Ascending aorta (tissue), 2 donors: Measurements from ENCODE around the gene TRIM2. TPM values are rescaled to one million over a fixed set of nuclear protein-coding genes. Genes with fewer than 3 reads are reported as not detected.

Experiments used
- DNase-seq, 2 donors: peaks; one replicate each; pipeline ENCODE4 v3.0.0-alpha.2; 2019; ENCODE audit warnings: low spot score in 2 of 2
- H3K27ac ChIP-seq, 2 donors: fragments of 200-600 bp; sonication (generic); one replicate each; pipeline ENCODE4 v1.5.1; 2016 to 2017; ENCODE audit warnings: mild to moderate bottlenecking in 1 of 2
- H3K27me3 ChIP-seq: fragments of 200-600 bp; sonication (generic); one replicate; pipeline ENCODE4 v1.5.1; 2017
- H3K36me3 ChIP-seq, 2 donors: fragments of 200-600 bp; sonication (generic); one replicate each; pipeline ENCODE4 v1.5.1; 2016
- H3K4me1 ChIP-seq, 2 donors: fragments of 200-600 bp; sonication (generic); one replicate each; pipeline ENCODE4 v1.5.1; 2016 to 2017; ENCODE audit warnings: mild to moderate bottlenecking in 1 of 2
- H3K4me3 ChIP-seq, 2 donors: fragments of 200-600 bp; sonication (generic); one replicate each; pipeline ENCODE4 v1.5.1; 2016 to 2017; ENCODE audit warnings: mild to moderate bottlenecking in 1 of 2
- H3K9me3 ChIP-seq, 2 donors: fragments of 200-600 bp; sonication (generic); one replicate each; pipeline ENCODE4 v1.5.1; 2016
- CTCF ChIP-seq, 3 experiments: fragments of 200-600 bp in 2 of 3; fragments of 450-650 bp in 1 of 3; sonication (generic) in 2 of 3; IDR thresholded peaks; one replicate each; pipeline ENCODE4 v1.5.1; 2016 to 2019; ENCODE audit warnings: antibody characterized with exemption in 3 of 3, mild to moderate bottlenecking in 1 of 3, moderate library complexity in 1 of 3
- intact Hi-C: fragments of 100-400 bp; cut with DNase I; formaldehyde crosslinking; loops from one replicate; pipeline ENCODE4 v1.15.1; 2023
- total RNA-seq: library from RNA; depleted of rRNA; stranded (reverse); fragments of >200 nt; gene quantifications from one replicate; pipeline ENCODE4 v1.1.0, GENCODE V29; 2016

Gene TRIM2
- 33.3 TPM for total RNA-seq

DNA sequence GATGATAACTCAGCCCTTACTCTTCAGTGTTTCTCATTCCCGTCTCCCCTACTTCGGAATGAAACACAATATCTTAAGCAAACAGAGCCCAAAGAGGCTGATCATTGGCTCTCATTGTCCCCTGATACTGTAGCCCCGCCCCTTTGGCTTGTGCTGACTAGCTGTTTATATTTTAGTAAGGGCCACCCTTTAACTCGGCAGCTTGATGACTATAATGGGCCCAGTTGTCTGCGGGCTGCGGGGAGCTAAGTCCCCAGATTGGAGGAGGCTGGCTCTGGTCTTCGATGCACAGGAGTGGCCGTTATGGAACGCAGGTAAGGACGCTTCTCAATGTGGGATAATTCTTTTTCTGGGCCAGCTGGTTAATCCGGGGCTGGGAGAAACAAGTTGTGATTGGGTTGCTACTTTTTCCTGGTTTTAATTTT is at the start of gene TRIM2:
Gene TRIM2, plus strand, starts transcription at position 197 of the 425 bp plus-strand sequence. Its CDS starts 88 bp downstream, at position 285.
- H3K36me3 ChIP-seq: no peaks in the 10 kb centered on the region
- H3K4me1 ChIP-seq: no peaks in the 10 kb centered on the region
- peak within 1 kb of the TSS in 1 of 2 donors; percentile 25 for H3K4me3 ChIP-seq
- H3K27ac ChIP-seq: no peak within 1 kb of the TSS
- intact Hi-C loops: no loop called here
- peak in 1 of 2 donors; percentile 69 for DNase-seq
- H3K9me3 ChIP-seq: no peaks in the 10 kb centered on the region
- H3K27me3 ChIP-seq: no peaks in the 10 kb centered on the region
- no peak for TF ChIP-seq CTCF (IDR thresholded peaks at IDR 0.05)

GRCh38 chr4:153155686-153156085 is 48.6 kb upstream of the TRIM2 start:
- Histone ChIP-seq H3K27me3 (no peaks in the 10 kb centered on the region), H3K27ac (no peak overlapping the region), H3K36me3 (no peaks in the 10 kb centered on the region), H3K4me1 (peaks cover 3 to 8% of the 10 kb centered on the region in 2 donors), H3K4me3 (no peak overlapping the region), H3K9me3 (no peaks in the 10 kb centered on the region)
- intact Hi-C loops: no loop called here
- DNase-seq: no peak
- TF ChIP-seq CTCF (IDR thresholded peaks at IDR 0.05): no peak

DNA sequence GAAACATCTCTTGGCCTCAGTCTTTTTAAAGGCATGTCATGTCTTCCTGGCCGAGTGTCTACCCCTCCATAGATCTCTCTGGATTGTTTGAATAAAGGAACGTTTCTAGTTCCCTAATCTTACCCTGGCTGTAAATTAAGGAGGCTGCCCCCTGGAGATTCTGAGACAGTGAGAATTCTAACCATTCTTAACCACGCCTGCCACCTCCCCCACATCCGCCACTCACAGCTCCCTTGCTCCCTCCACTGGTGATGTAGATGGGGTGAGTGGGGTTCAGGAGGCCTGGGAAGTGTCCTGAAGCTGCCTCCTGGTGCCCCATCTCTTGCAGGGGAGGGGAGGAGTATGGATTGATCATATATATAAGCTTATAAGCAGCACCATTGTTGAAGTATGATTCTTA is 48.0 kb upstream of the TRIM2 start:
- no peak overlapping the region for H3K27ac ChIP-seq
- TF ChIP-seq CTCF (IDR thresholded peaks at IDR 0.05): no peak
- intact Hi-C loops: no loop called here
- H3K4me3 ChIP-seq: no peak overlapping the region
- no peaks in the 10 kb centered on the region for H3K36me3 ChIP-seq
- no peak for DNase-seq
- no peaks in the 10 kb centered on the region for H3K27me3 ChIP-seq
- peaks cover 3 to 8% of the 10 kb centered on the region in 2 donors for H3K4me1 ChIP-seq
- no peaks in the 10 kb centered on the region for H3K9me3 ChIP-seq

DNA sequence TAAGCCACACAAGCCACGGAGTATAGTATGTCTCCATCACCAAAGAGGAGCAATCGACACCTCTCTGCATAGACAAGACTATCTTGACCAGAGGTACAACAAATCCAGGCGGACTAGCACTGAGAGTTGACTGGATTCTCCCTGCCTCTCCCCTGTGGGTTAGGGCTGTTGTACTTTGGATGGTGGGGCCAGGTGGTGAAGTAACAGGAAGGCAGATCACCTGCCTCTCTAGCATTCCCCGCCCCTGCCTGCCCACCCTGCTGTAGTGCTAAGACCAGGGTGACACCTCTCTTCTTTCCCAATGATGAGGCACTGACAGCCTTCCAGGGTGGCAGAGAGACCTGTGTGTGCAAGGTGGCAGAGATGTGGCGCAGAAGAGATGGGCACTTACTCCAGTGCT is 47.5 kb upstream of the TRIM2 start:
- no peak for TF ChIP-seq CTCF (IDR thresholded peaks at IDR 0.05)
- intact Hi-C loops: no loop called here
- H3K36me3 ChIP-seq: no peaks in the 10 kb centered on the region

DNA sequence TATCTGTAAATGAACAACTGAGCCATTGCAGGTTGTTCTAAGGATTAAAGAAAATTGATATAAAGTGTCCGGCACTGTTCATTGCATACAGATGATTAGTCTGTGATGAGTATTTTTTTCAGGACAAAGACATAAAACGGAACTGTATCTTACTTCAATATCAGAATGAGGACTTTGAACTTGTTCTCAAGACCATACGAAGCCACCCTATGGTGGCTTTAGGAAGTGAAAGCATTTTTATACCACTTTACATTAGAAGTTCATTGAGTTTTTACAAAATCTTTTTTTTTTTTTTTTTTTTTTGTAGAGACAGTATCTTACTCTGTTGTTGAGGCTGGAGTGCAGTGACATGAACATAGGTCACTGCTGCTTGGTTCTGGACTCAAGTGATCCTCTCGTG is 45.2 kb upstream of the TRIM2 start:
- no peak for TF ChIP-seq CTCF (IDR thresholded peaks at IDR 0.05)
- intact Hi-C loops: loop anchor here (1.0 kb wide), 1 partner anchor 63 kb away; no protein-coding TSS in a partner anchor
- H3K4me3 ChIP-seq: no peak overlapping the region
- H3K27me3 ChIP-seq: no peaks in the 10 kb centered on the region
- no peaks in the 10 kb centered on the region for H3K36me3 ChIP-seq
- no peak overlapping the region for H3K27ac ChIP-seq
- peaks cover 0 to 2% of the 10 kb centered on the region in 2 donors for H3K4me1 ChIP-seq
- no peaks in the 10 kb centered on the region for H3K9me3 ChIP-seq
- DNase-seq: no peak

More for the DNA sequence above, 47.5 kb upstream of the TRIM2 start:
- Histone ChIP-seq H3K27ac (no peak overlapping the region), H3K27me3 (no peaks in the 10 kb centered on the region), H3K4me3 (no peak overlapping the region), H3K9me3 (no peaks in the 10 kb centered on the region), H3K4me1 (peaks cover 3 to 8% of the 10 kb centered on the region in 2 donors)
- DNase-seq: no peak
